ENCODE results near the gene TIGIT.

The TIGIT gene

GRCh38 chr3:114285648-114286230 lies 8.1 kb upstream of the TIGIT start:
- H3K4me3 ChIP-seq (ENCODE audit: insufficient read depth, low read depth, low read length, poor library complexity, severe bottlenecking), result peak overlapping the region; percentile 16
- no peaks in the 10 kb centered on the region for H3K27me3 ChIP-seq (replicated peaks; ENCODE audit: control insufficient read depth, insufficient read depth, low read length, poor library complexity, severe bottlenecking)
- H3K9me3 ChIP-seq (ENCODE audit: control insufficient read depth, low read length), result no peaks in the 10 kb centered on the region
- H3K36me3 ChIP-seq (ENCODE audit: control insufficient read depth, insufficient read depth, low read length), result no peaks in the 10 kb centered on the region
- H3K4me1 ChIP-seq (ENCODE audit: control insufficient read depth, insufficient read depth, low read length, poor library complexity, severe bottlenecking), result no peaks in the 10 kb centered on the region
- peak overlapping the region; percentile 53 for H3K27ac ChIP-seq (ENCODE audit: insufficient read depth, low read length, poor library complexity, severe bottlenecking)
- DNase-seq, result no peak

GRCh38 chr3:114286266-114286665 lies 7.6 kb upstream of the TIGIT start:
- H3K27ac ChIP-seq (ENCODE audit: insufficient read depth, low read length, poor library complexity, severe bottlenecking), result peak overlapping the region; percentile 53
- no peak for DNase-seq
- no peaks in the 10 kb centered on the region for H3K36me3 ChIP-seq (ENCODE audit: control insufficient read depth, insufficient read depth, low read length)
- no peaks in the 10 kb centered on the region for H3K27me3 ChIP-seq (replicated peaks; ENCODE audit: control insufficient read depth, insufficient read depth, low read length, poor library complexity, severe bottlenecking)
- peak overlapping the region; percentile 16 for H3K4me3 ChIP-seq (ENCODE audit: insufficient read depth, low read depth, low read length, poor library complexity, severe bottlenecking)
- H3K4me1 ChIP-seq (ENCODE audit: control insufficient read depth, insufficient read depth, low read length, poor library complexity, severe bottlenecking), result peaks cover 2% of the 10 kb centered on the region
- H3K9me3 ChIP-seq (ENCODE audit: control insufficient read depth, low read length), result no peaks in the 10 kb centered on the region

GRCh38 chr3:114290911-114291901 lies 2.6 kb upstream of the TIGIT start:
- peak overlapping the region; percentile 68 for H3K27ac ChIP-seq (ENCODE audit: insufficient read depth, low read length, poor library complexity, severe bottlenecking)
- H3K4me3 ChIP-seq (ENCODE audit: insufficient read depth, low read depth, low read length, poor library complexity, severe bottlenecking), result peak overlapping the region; percentile 26
- DNase-seq, result peak; percentile 81 to 85 (median 85)

GRCh38 chr3:114294940-114295480 lies 1.2 kb downstream of the TIGIT start:
- Histone ChIP-seq H3K27me3 (replicated peaks; ENCODE audit: control insufficient read depth, insufficient read depth, low read length, poor library complexity, severe bottlenecking) (no peaks in the 10 kb centered on the region), H3K4me3 (ENCODE audit: insufficient read depth, low read depth, low read length, poor library complexity, severe bottlenecking) (no peak overlapping the region), H3K27ac (ENCODE audit: insufficient read depth, low read length, poor library complexity, severe bottlenecking) (peak overlapping the region; percentile 54), H3K36me3 (ENCODE audit: control insufficient read depth, insufficient read depth, low read length) (no peaks in the 10 kb centered on the region), H3K9me3 (ENCODE audit: control insufficient read depth, low read length) (no peaks in the 10 kb centered on the region), H3K4me1 (ENCODE audit: control insufficient read depth, insufficient read depth, low read length, poor library complexity, severe bottlenecking) (peaks cover 18% of the 10 kb centered on the region)
- DNase-seq, result no peak

More at GRCh38 chr3:114290911-114291901, 2.6 kb upstream of the TIGIT start:
- H3K36me3 ChIP-seq (ENCODE audit: control insufficient read depth, insufficient read depth, low read length), result no peaks in the 10 kb centered on the region
- H3K9me3 ChIP-seq (ENCODE audit: control insufficient read depth, low read length), result no peaks in the 10 kb centered on the region
- peaks cover 18% of the 10 kb centered on the region for H3K4me1 ChIP-seq (ENCODE audit: control insufficient read depth, insufficient read depth, low read length, poor library complexity, severe bottlenecking)
- no peaks in the 10 kb centered on the region for H3K27me3 ChIP-seq (replicated peaks; ENCODE audit: control insufficient read depth, insufficient read depth, low read length, poor library complexity, severe bottlenecking)

GRCh38 chr3:114295946-114296345 lies 2.1 kb downstream of the TIGIT start:
- H3K27ac ChIP-seq (ENCODE audit: insufficient read depth, low read length, poor library complexity, severe bottlenecking), result peak overlapping the region; percentile 54
- H3K36me3 ChIP-seq (ENCODE audit: control insufficient read depth, insufficient read depth, low read length), result no peaks in the 10 kb centered on the region
- no peak for DNase-seq
- no peaks in the 10 kb centered on the region for H3K27me3 ChIP-seq (replicated peaks; ENCODE audit: control insufficient read depth, insufficient read depth, low read length, poor library complexity, severe bottlenecking)
- H3K4me3 ChIP-seq (ENCODE audit: insufficient read depth, low read depth, low read length, poor library complexity, severe bottlenecking), result no peak overlapping the region
- H3K4me1 ChIP-seq (ENCODE audit: control insufficient read depth, insufficient read depth, low read length, poor library complexity, severe bottlenecking), result peaks cover 18% of the 10 kb centered on the region
- no peaks in the 10 kb centered on the region for H3K9me3 ChIP-seq (ENCODE audit: control insufficient read depth, low read length)

GRCh38 chr3:114299421-114299820 lies 5.6 kb downstream of the TIGIT start:
- Histone ChIP-seq H3K4me3 (ENCODE audit: insufficient read depth, low read depth, low read length, poor library complexity, severe bottlenecking) (no peak overlapping the region), H3K9me3 (ENCODE audit: control insufficient read depth, low read length) (no peaks in the 10 kb centered on the region), H3K27me3 (replicated peaks; ENCODE audit: control insufficient read depth, insufficient read depth, low read length, poor library complexity, severe bottlenecking) (no peaks in the 10 kb centered on the region), H3K4me1 (ENCODE audit: control insufficient read depth, insufficient read depth, low read length, poor library complexity, severe bottlenecking) (no peaks in the 10 kb centered on the region), H3K36me3 (ENCODE audit: control insufficient read depth, insufficient read depth, low read length) (no peaks in the 10 kb centered on the region), H3K27ac (ENCODE audit: insufficient read depth, low read length, poor library complexity, severe bottlenecking) (peak overlapping the region; percentile 13)
- DNase-seq, result no peak

- Histone ChIP-seq H3K36me3 (ENCODE audit: control insufficient read depth, insufficient read depth, low read length) (no peaks in the 10 kb centered on the region), H3K4me1 (ENCODE audit: control insufficient read depth, insufficient read depth, low read length, poor library complexity, severe bottlenecking) (no peaks in the 10 kb centered on the region), H3K9me3 (ENCODE audit: control insufficient read depth, low read length) (no peaks in the 10 kb centered on the region), H3K4me3 (ENCODE audit: insufficient read depth, low read depth, low read length, poor library complexity, severe bottlenecking) (no peak overlapping the region), H3K27ac (ENCODE audit: insufficient read depth, low read length, poor library complexity, severe bottlenecking) (no peak overlapping the region), H3K27me3 (replicated peaks; ENCODE audit: control insufficient read depth, insufficient read depth, low read length, poor library complexity, severe bottlenecking) (no peaks in the 10 kb centered on the region)
- no peak for DNase-seq
Observed at GRCh38 chr3:114299941-114300624, 6.3 kb downstream of the TIGIT start.

- Histone ChIP-seq H3K4me1 (ENCODE audit: control insufficient read depth, insufficient read depth, low read length, poor library complexity, severe bottlenecking) (peaks cover 25% of the 10 kb centered on the region), H3K27me3 (replicated peaks; ENCODE audit: control insufficient read depth, insufficient read depth, low read length, poor library complexity, severe bottlenecking) (no peaks in the 10 kb centered on the region), H3K27ac (ENCODE audit: insufficient read depth, low read length, poor library complexity, severe bottlenecking) (peak overlapping the region; percentile 72), H3K36me3 (ENCODE audit: control insufficient read depth, insufficient read depth, low read length) (no peaks in the 10 kb centered on the region), H3K9me3 (ENCODE audit: control insufficient read depth, low read length) (no peaks in the 10 kb centered on the region), H3K4me3 (ENCODE audit: insufficient read depth, low read depth, low read length, poor library complexity, severe bottlenecking) (no peak overlapping the region)
- DNase-seq, result no peak
Observed at GRCh38 chr3:114307222-114307830, 13.5 kb downstream of the TIGIT start.

GRCh38 chr3:114307832-114308231 lies 14.0 kb downstream of the TIGIT start:
- no peak for DNase-seq
- Histone ChIP-seq H3K27me3 (replicated peaks; ENCODE audit: control insufficient read depth, insufficient read depth, low read length, poor library complexity, severe bottlenecking) (no peaks in the 10 kb centered on the region), H3K36me3 (ENCODE audit: control insufficient read depth, insufficient read depth, low read length) (no peaks in the 10 kb centered on the region), H3K9me3 (ENCODE audit: control insufficient read depth, low read length) (no peaks in the 10 kb centered on the region), H3K4me3 (ENCODE audit: insufficient read depth, low read depth, low read length, poor library complexity, severe bottlenecking) (no peak overlapping the region), H3K27ac (ENCODE audit: insufficient read depth, low read length, poor library complexity, severe bottlenecking) (peak overlapping the region; percentile 72), H3K4me1 (ENCODE audit: control insufficient read depth, insufficient read depth, low read length, poor library complexity, severe bottlenecking) (peaks cover 25% of the 10 kb centered on the region)

Data from effector memory CD4-positive, alpha-beta T cell (primary cell).